ENCODE data around the gene GASK1A. TPM values are rescaled to one million over a fixed set of nuclear protein-coding genes. Genes with fewer than 3 reads are reported as not detected.

GASK1A gene
- total RNA-seq, 1 donor from 2014 or later = 0.09 TPM

GRCh38 chr3:43075904-43076661 is 97.0 kb downstream of the GASK1A start:
- Histone ChIP-seq H2AFZ (ENCODE audit: low read depth, low read length) (no peak overlapping the region), H3K36me3 (ENCODE audit: insufficient read depth, low read length) (no peaks in the 10 kb centered on the region), H3K4me2 (ENCODE audit: low read length) (no peak overlapping the region), H3K27ac (ENCODE audit: low read depth, low read length) (no peak overlapping the region), H3K4me1 (ENCODE audit: insufficient read depth, low read length) (no peaks in the 10 kb centered on the region), H3K79me2 (ENCODE audit: insufficient read depth, low read length) (no peaks in the 10 kb centered on the region), H3K4me3 (ENCODE audit: insufficient read depth, low read depth, low read length) (no peak overlapping the region), H3K27me3 (ENCODE audit: insufficient read depth, low read length) (no peaks in the 10 kb centered on the region), H4K20me1 (ENCODE audit: insufficient read depth, low read length) (no peaks in the 10 kb centered on the region), H3K9me3 (ENCODE audit: insufficient read depth, low read depth, low read length) (no peaks in the 10 kb centered on the region), H3K9ac (ENCODE audit: low read length) (no peak overlapping the region)
- Mint-ChIP-seq H3K27me3 (ENCODE audit: low read depth, unreplicated experiment) (peaks cover 14% of the 10 kb centered on the region), H3K4me3 (ENCODE audit: unreplicated experiment) (no peak overlapping the region), H3K4me1 (ENCODE audit: low read depth, unreplicated experiment) (peaks cover 9% of the 10 kb centered on the region), H3K9me3 (ENCODE audit: unreplicated experiment) (peaks cover 6% of the 10 kb centered on the region), H3K27ac (ENCODE audit: unreplicated experiment) (no peak overlapping the region), H3K36me3 (ENCODE audit: low read depth, unreplicated experiment) (peaks cover 22% of the 10 kb centered on the region)
- FAIRE-seq (no peak), DNase-seq (ENCODE audit: low read depth) (no peak)
- TF ChIP-seq EZH2 (IDR thresholded peaks at IDR 0.05; ENCODE audit: insufficient read depth, low read length) = no peak

GRCh38 chr3:43076857-43077256 is 97.7 kb downstream of the GASK1A start:
- Mint-ChIP-seq H3K27me3 (ENCODE audit: low read depth, unreplicated experiment) (peaks cover 14% of the 10 kb centered on the region), H3K4me1 (ENCODE audit: low read depth, unreplicated experiment) (peaks cover 9% of the 10 kb centered on the region), H3K36me3 (ENCODE audit: low read depth, unreplicated experiment) (peaks cover 25% of the 10 kb centered on the region), H3K27ac (ENCODE audit: unreplicated experiment) (no peak overlapping the region), H3K9me3 (ENCODE audit: unreplicated experiment) (peaks cover 6% of the 10 kb centered on the region), H3K4me3 (ENCODE audit: unreplicated experiment) (no peak overlapping the region)
- H3K9ac ChIP-seq (ENCODE audit: low read length) = no peak overlapping the region
- no peak overlapping the region for H3K27ac ChIP-seq (ENCODE audit: low read depth, low read length)
- no peak overlapping the region for H3K4me2 ChIP-seq (ENCODE audit: low read length)
- H2AFZ ChIP-seq (ENCODE audit: low read depth, low read length) = no peak overlapping the region
- no peak for FAIRE-seq
- H3K4me3 ChIP-seq (ENCODE audit: insufficient read depth, low read depth, low read length) = no peak overlapping the region
- H3K36me3 ChIP-seq (ENCODE audit: insufficient read depth, low read length) = no peaks in the 10 kb centered on the region
- H3K27me3 ChIP-seq (ENCODE audit: insufficient read depth, low read length) = no peaks in the 10 kb centered on the region
- no peaks in the 10 kb centered on the region for H4K20me1 ChIP-seq (ENCODE audit: insufficient read depth, low read length)
- H3K79me2 ChIP-seq (ENCODE audit: insufficient read depth, low read length) = no peaks in the 10 kb centered on the region
- no peak for DNase-seq (ENCODE audit: low read depth)
- no peaks in the 10 kb centered on the region for H3K4me1 ChIP-seq (ENCODE audit: insufficient read depth, low read length)
- TF ChIP-seq EZH2 (IDR thresholded peaks at IDR 0.05; ENCODE audit: insufficient read depth, low read length) (no peak), CTCF (IDR thresholded peaks at IDR 0.05; ENCODE audit: insufficient read depth, low read depth, low read length) (no peak)
- H3K9me3 ChIP-seq (ENCODE audit: insufficient read depth, low read depth, low read length) = no peaks in the 10 kb centered on the region

GRCh38 chr3:43077261-43077660 is 98.2 kb downstream of the GASK1A start:
- Histone ChIP-seq H3K4me2 (ENCODE audit: low read length) (no peak overlapping the region), H3K27me3 (ENCODE audit: insufficient read depth, low read length) (no peaks in the 10 kb centered on the region), H3K9me3 (ENCODE audit: insufficient read depth, low read depth, low read length) (no peaks in the 10 kb centered on the region), H3K9ac (ENCODE audit: low read length) (no peak overlapping the region), H4K20me1 (ENCODE audit: insufficient read depth, low read length) (no peaks in the 10 kb centered on the region), H3K36me3 (ENCODE audit: insufficient read depth, low read length) (no peaks in the 10 kb centered on the region), H2AFZ (ENCODE audit: low read depth, low read length) (no peak overlapping the region), H3K4me3 (ENCODE audit: insufficient read depth, low read depth, low read length) (no peak overlapping the region), H3K79me2 (ENCODE audit: insufficient read depth, low read length) (no peaks in the 10 kb centered on the region), H3K4me1 (ENCODE audit: insufficient read depth, low read length) (no peaks in the 10 kb centered on the region), H3K27ac (ENCODE audit: low read depth, low read length) (no peak overlapping the region)
- no peak for FAIRE-seq
- H3K27me3 Mint-ChIP-seq (ENCODE audit: low read depth, unreplicated experiment) = peaks cover 11% of the 10 kb centered on the region
- no peak for TF ChIP-seq EZH2 (IDR thresholded peaks at IDR 0.05; ENCODE audit: insufficient read depth, low read length)
- no peak for TF ChIP-seq CTCF (IDR thresholded peaks at IDR 0.05; ENCODE audit: insufficient read depth, low read depth, low read length)
- H3K4me3 Mint-ChIP-seq (ENCODE audit: unreplicated experiment) = no peak overlapping the region
- peaks cover 4% of the 10 kb centered on the region for H3K9me3 Mint-ChIP-seq (ENCODE audit: unreplicated experiment)
- no peak overlapping the region for H3K27ac Mint-ChIP-seq (ENCODE audit: unreplicated experiment)
- H3K36me3 Mint-ChIP-seq (ENCODE audit: low read depth, unreplicated experiment) = peaks cover 27% of the 10 kb centered on the region
- DNase-seq (ENCODE audit: low read depth) = no peak
- H3K4me1 Mint-ChIP-seq (ENCODE audit: low read depth, unreplicated experiment) = peaks cover 9% of the 10 kb centered on the region

All from astrocyte (in vitro differentiated cells and primary cell).